WERI-Rb-1 (cell line): Measurements from ENCODE around the gene NKAIN2.

Source experiments
- DNase-seq: peaks from one replicate; pipeline ENCODE4 v3.0.0-alpha.2; 2020
- H3K27ac ChIP-seq: fragments of 250-450 bp; sonication (Bioruptor Pico); 2 replicates; pipeline ENCODE4 v1.5.1; 2020; ENCODE audit warnings: mild to moderate bottlenecking, moderate library complexity
- H3K27me3 ChIP-seq: fragments of 250-450 bp; sonication (Bioruptor Pico); 2 replicates; pipeline ENCODE4 v1.5.1; 2021; ENCODE audit warnings: mild to moderate bottlenecking, low read depth, moderate library complexity; ENCODE audit not compliant: insufficient read depth, severe bottlenecking
- H3K36me3 ChIP-seq: fragments of 250-450 bp; sonication (Bioruptor Pico); 2 replicates; pipeline ENCODE4 v1.5.1; 2020; ENCODE audit warnings: mild to moderate bottlenecking, moderate library complexity
- H3K4me3 ChIP-seq: 2 replicates; pipeline ENCODE4 v1.5.1; 2011; ENCODE audit warnings: low read depth, mild to moderate bottlenecking, control low read depth, low read length
- H3K9me3 ChIP-seq: fragments of 250-450 bp; sonication (Bioruptor Pico); 2 replicates; pipeline ENCODE4 v1.5.1; 2021; ENCODE audit warnings: mild to moderate bottlenecking, moderate library complexity; ENCODE audit not compliant: severe bottlenecking
- TF ChIP-seq, protein P1 (sequence below): IDR thresholded peaks from 2 replicates; pipeline ENCODE4 v1.5.1; 2011; ENCODE audit warnings: low read depth, mild to moderate bottlenecking, control low read depth, inconsistent platforms, low read length

Gene NKAIN2

DNA sequence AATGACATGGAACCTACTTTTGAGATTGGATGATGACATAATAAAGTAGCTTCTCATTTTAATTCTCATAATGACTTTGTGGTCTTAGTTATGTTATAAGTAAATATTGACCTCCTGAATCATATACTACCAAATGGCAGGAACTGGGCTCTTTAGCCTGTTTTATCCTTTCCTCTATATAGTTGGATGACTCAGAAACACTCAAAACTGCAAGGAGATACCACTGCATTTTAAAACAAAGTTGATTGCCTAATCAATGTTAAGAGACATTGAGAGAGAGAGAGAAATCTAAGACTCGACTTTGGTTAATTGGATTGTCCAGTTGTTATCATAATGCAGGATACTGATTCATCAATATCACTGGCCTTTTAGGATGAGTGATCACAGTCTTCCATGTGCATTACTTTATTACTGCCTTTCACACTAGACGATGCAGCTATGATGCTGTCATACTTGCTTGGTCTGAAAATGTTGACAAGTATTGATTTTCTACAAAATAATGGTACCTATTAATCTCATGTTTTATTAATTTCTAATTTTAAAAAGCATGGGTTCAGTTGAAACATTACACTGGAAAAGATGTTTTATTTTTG is 320.0 kb downstream of the NKAIN2 start:
- H3K9me3 ChIP-seq: no peaks in the 10 kb centered on the region
- no peak for DNase-seq
- H3K27ac ChIP-seq: no peak overlapping the region
- TF ChIP-seq, protein P1, sequence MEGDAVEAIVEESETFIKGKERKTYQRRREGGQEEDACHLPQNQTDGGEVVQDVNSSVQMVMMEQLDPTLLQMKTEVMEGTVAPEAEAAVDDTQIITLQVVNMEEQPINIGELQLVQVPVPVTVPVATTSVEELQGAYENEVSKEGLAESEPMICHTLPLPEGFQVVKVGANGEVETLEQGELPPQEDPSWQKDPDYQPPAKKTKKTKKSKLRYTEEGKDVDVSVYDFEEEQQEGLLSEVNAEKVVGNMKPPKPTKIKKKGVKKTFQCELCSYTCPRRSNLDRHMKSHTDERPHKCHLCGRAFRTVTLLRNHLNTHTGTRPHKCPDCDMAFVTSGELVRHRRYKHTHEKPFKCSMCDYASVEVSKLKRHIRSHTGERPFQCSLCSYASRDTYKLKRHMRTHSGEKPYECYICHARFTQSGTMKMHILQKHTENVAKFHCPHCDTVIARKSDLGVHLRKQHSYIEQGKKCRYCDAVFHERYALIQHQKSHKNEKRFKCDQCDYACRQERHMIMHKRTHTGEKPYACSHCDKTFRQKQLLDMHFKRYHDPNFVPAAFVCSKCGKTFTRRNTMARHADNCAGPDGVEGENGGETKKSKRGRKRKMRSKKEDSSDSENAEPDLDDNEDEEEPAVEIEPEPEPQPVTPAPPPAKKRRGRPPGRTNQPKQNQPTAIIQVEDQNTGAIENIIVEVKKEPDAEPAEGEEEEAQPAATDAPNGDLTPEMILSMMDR: no peak
- no peaks in the 10 kb centered on the region for H3K36me3 ChIP-seq
- H3K27me3 ChIP-seq: no peaks in the 10 kb centered on the region
- no peak overlapping the region for H3K4me3 ChIP-seq

DNA sequence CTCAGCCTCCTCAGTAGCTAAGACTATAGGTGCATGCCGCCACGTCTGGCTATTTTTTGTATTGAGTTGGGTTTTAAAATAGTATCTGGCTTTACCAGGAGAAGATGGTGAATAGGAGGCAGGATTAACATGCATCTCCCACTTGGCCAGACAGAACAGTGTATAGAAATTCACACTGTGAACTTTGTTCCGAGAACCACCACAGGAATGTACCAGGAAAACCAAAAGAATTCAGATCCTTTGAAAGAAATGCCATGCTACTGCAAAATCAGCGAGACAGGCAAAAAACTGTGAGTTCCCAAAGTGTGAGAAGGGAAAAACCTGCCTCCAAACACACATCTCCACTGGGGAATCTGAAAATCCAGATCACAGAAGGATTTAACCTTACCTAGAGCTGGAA is 327.6 kb downstream of the NKAIN2 start:
- Histone ChIP-seq H3K9me3 (no peaks in the 10 kb centered on the region), H3K4me3 (no peak overlapping the region), H3K27me3 (no peaks in the 10 kb centered on the region), H3K36me3 (no peaks in the 10 kb centered on the region), H3K27ac (no peak overlapping the region)
- no peak for DNase-seq
- TF ChIP-seq, protein P1: no peak

DNA sequence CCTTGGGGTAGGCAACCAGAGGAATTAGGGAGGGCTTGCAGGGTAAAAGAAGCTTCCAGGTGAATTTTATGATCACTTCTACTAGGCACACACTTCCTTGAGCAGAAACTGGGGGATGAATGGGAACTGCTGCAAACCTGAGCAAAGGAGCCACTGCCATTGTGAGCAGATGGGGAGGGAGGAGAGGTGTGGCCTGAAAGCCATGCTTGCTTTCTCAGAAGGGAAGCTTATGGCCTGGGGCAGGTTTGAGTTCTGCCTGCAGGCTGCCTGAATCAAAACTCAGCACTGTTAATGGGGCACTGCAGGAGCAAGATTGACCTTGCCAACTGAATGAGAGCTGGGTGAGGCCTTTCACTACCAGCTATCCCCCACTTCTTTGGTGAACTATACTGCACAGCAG is 328.1 kb downstream of the NKAIN2 start:
- TF ChIP-seq, protein P1: no peak
- H3K27ac ChIP-seq: no peak overlapping the region
- no peak for DNase-seq
- no peaks in the 10 kb centered on the region for H3K27me3 ChIP-seq
- H3K36me3 ChIP-seq: no peaks in the 10 kb centered on the region
- H3K4me3 ChIP-seq: no peak overlapping the region
- no peaks in the 10 kb centered on the region for H3K9me3 ChIP-seq

GRCh38 chr6:124132256-124132655 is 328.6 kb downstream of the NKAIN2 start:
- DNase-seq: no peak
- no peak overlapping the region for H3K27ac ChIP-seq
- H3K27me3 ChIP-seq: no peaks in the 10 kb centered on the region
- H3K4me3 ChIP-seq: no peak overlapping the region
- no peaks in the 10 kb centered on the region for H3K9me3 ChIP-seq
- no peaks in the 10 kb centered on the region for H3K36me3 ChIP-seq
- TF ChIP-seq, protein P1: no peak

DNA sequence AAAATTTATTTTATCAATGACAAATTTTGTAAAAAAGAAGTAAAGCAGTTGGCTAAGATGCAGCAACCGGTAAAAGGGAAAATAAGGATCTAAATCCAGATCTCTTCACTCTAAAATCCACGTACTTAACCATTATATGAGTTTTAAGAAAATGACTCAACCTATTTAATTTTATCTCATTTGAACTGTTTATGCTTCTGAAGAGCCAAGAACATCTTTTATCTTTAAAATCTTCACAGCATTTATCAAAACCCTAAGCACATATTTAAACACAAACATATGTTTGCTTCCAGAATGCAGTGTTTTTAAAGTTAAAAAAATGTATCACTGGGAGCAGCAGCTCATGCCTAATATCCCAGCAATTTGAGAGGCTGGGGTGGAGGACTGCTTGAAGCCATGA is 339.2 kb downstream of the NKAIN2 start:
- no peaks in the 10 kb centered on the region for H3K36me3 ChIP-seq
- H3K4me3 ChIP-seq: no peak overlapping the region
- H3K27me3 ChIP-seq: no peaks in the 10 kb centered on the region
- H3K9me3 ChIP-seq: no peaks in the 10 kb centered on the region
- TF ChIP-seq, protein P1: no peak
- no peak overlapping the region for H3K27ac ChIP-seq
- no peak for DNase-seq

- Histone ChIP-seq H3K27me3 (no peaks in the 10 kb centered on the region), H3K27ac (no peak overlapping the region), H3K4me3 (no peak overlapping the region), H3K36me3 (no peaks in the 10 kb centered on the region), H3K9me3 (no peaks in the 10 kb centered on the region)
- TF ChIP-seq, protein P1: no peak
- no peak for DNase-seq
Measured at GRCh38 chr6:124143435-124143834, 339.8 kb downstream of the NKAIN2 start.
